Stimulated activated CD8-positive, alpha-beta memory T cell treated with anti-CD3 and anti-CD28 coated beads, Interleukin-15, amount 100 ng/mL, for 48 hours (primary cell): ENCODE data around the gene CFL1.
"Not testable (repeated sequence)": the region's sequence is repeated elsewhere in the genome, so short reads cannot be mapped to it uniquely, and the experiment has no call there.

Experiments used
- DNase-seq, 2 donors: peaks; one replicate each; pipeline ENCODE4 v3.0.0-alpha.2; 2020; ENCODE audit warnings: low read depth in 2 of 2

CFL1 gene

GRCh38 chr11:65842144-65842543 lies 15.8 kb downstream of the CFL1 start:
- DNase-seq, result no peak

GRCh38 chr11:65834202-65834601 lies 23.8 kb downstream of the CFL1 start:
- no peak for DNase-seq

DNA sequence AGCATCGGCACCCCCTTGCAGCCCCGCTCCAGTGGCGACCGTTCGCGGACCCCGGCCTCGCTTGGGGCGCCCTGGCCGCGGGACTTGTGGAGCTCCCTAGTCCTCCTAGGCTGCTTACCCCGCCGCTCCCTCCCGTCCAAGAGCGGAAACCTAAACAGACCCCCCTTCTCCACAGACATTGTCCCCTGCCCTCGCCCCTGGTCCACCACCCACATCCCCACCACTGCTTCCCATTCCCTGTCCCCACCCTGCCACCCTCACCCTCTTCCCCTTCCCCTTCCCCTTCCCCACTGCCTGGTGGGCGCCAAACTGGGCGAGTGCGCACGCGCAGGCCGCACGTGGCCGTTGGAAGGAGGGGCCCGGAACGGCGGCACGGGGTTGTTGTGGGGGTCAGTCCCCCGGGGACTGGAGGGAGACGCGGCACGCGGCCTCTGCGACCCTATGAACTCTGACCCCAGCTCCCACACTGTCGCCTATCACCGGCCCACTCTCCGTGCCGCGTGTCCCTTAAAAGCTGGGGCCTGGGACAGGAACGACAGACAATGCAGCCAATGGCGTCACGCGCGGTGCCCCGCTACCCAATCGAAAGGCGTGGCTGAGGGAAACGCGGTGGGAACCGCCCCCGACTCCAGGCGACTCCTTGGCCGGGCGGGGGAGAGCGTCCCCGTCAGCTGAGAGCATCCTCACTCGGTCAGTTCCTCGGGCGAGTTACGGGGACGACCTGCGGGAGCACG lies 24.5 kb downstream of the CFL1 start, which contains the start of gene SNX32:
Gene SNX32 (plus strand): TSS at position 667 of the 734 bp plus-strand sequence. CDS start 103 bp downstream, outside the sequence.
- peak; percentile 92 to 93 for DNase-seq

GRCh38 chr11:65832231-65832630 lies 25.7 kb downstream of the CFL1 start:
- not testable (repeated sequence) for DNase-seq

- no peak for DNase-seq
Observed at GRCh38 chr11:65829459-65829858, 28.5 kb downstream of the CFL1 start.

DNA sequence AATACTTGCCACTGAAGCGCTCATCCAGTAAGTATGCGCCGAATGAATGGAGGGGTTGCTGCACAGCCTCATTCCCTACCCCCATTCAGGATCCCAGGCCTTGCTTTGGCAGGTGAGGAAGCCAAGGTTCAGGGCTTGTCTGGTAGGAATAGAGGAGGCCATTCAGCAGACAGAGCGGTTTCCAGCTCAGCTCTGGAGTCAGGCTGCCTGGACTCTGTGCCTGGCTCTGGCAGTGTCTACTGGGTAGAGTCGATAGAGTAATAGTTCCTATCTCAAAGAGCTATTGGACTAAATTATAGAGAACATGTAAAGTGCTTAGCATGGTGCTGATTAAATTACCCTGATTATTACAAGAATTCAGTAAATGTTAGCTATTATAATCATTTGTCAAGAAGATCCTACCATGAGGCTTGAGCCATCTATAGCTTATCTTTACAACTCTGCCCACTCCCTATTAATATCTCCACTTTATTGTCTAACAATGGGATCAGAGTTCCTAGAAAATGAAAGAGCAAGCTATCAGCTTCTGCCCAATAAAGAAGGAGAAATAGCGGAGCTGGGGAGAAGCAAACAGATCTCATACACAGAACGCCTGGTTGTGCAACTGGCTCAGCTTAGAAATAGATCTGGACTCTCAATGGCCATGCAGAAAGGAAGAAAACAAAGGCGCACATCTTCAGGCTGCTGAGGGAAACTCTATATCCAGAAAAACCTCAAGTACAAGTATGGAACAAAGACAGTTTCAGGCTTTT lies 30.8 kb downstream of the CFL1 start:
- no peak for DNase-seq

DNA sequence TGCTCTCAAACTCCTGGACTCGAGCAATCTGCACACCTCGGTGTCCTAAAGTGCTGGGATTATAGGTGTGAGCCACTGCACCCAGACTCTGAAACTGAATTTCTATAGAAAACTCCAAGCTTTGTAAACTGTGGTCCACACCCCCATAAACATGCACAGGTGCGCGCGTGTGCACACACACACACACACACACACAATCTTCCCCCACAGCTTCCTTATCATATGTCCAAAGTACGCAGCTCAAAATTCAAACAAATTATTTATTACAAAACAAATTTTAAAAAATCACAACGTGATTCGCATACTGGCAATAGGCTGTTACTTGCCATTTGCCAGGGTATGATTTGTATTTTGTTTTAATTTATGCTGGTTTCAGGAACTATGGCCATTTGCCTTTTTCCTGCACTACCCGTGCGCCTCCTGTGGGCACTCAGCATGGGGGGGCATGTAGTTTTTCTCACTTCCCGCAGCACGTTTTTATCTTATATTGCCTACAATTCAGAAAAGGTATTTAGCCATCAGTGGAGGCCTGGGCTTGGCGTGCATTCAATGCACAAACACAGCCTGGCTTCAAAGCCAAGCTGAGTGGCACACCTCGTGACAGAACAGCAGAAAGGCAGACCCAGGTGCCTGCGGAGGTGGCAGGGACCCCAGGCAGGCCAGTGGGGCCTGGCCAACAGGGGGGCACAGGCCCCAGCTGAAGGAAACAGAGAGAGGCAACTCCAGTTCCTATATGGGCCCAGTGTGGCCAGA lies 35.0 kb downstream of the CFL1 start:
- no peak for DNase-seq

DNA sequence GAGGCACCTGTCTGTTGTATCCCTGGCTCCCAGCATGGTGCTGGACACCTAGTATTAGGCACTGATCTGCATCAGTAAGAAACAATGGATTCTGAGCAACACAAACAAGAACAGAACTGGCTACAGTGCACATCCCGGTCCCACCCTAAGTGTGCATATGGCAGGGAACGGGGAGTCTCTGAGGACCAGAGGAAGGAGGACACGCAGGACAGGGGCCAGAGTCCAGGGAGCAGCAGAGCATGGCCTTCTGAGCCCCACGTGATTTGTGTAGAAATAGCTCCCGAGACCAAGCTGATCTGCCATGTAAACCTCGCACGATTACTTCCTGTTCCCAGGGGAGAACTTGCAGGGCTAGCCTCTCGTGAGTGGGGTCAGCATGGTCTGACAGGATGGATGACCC lies 36.9 kb downstream of the CFL1 start:
- DNase-seq, result no peak

GRCh38 chr11:65817835-65818680 lies 39.9 kb downstream of the CFL1 start:
- DNase-seq, result peak; percentile 86 to 87

GRCh38 chr11:65817312-65817834 lies 40.6 kb downstream of the CFL1 start:
- no peak for DNase-seq

DNA sequence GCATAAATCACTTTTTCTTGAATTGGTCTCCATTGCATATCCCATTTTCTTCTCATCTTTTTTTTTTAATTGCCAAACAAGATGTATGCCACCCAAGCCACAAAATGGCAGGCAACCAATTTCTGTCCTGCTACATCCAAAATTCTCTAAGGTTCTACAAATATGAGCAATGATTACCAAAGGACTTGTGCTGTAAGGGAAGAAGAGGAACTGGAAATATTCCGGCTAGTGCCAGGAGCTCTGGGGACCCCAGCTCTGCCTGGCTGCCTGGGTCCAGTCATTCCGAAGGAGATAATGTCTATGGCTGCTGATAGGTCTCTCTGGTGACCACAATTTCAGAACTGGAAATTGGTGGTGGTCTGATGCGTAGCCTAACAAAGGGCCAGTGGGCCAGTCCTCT lies 41.3 kb downstream of the CFL1 start:
- DNase-seq, result no peak

DNA sequence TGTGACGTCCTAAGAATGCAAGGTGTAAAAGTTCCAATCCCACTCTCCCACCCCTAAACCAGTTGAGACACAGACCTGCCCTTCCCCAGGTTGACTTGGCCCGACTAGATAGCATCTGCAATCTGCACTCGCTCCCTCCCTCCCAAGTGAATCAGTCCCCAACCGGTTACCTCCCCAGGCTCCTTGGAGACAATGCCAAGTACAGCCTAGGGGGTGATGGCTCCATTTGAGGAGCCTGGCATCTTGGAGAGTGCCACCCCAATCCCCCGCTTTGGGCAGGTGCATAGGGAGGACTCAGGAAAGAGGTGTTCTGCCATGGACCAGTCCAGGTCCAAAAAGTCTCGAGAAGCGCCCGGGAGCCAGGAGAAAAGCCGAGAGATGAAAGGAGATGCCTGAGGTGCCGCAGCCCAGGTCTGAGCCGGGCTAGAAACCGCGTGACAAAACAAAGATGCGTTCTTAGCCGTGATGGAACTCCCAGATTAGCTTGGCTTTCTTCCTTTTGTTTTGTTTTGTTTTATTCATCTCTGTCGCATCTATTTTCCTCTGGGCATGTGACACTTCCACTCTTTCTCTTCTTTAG lies 42.9 kb downstream of the CFL1 start:
- no peak for DNase-seq

- DNase-seq, result no peak
Observed at GRCh38 chr11:65814131-65814985, 43.6 kb downstream of the CFL1 start.

DNA sequence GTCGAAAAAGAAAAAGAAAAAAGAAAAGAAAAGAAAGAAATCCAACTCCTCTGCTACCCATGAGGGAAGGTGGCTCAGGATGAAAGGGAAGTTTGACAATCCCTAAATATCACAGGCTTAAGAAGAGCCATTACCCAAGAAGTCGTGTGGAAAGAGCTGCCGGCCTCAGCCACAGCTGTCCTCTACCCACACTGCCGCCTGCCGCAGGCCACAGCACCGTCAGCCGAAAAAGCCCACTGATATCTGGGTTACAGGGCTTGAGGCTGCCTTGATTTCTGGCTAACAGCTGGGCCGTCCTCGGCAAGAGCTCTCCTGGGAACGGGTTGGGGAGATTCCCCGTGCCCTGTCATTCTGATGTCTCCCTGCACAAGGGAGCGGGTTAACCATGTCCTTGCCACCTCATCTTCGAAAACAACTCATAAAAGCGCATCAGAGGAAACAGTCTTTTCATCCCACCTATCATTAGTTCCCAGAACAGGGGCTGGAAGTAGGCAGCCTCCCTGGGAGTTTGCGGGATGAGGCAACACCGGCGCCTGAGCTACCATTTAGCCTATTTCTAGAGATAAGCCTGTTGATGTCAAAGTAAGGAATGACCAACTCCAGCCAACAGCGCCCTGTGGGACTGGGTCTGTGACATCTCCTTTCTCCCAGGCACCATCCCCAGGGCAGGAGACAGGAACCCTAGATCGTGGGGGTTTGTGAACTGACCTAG lies 46.1 kb downstream of the CFL1 start:
- no peak for DNase-seq

GRCh38 chr11:65810046-65810868 lies 47.7 kb downstream of the CFL1 start:
- no peak for DNase-seq

- no peak for DNase-seq
Observed at GRCh38 chr11:65809496-65809895, 48.5 kb downstream of the CFL1 start.

GRCh38 chr11:65808744-65809341 lies 49.1 kb downstream of the CFL1 start:
- DNase-seq, result no peak

GRCh38 chr11:65806979-65807378 lies 51.0 kb downstream of the CFL1 start:
- no peak for DNase-seq
